WTC11 (cell line): ENCODE data around the gene SOX5. TPM values are rescaled to one million over a fixed set of nuclear protein-coding genes. Genes with fewer than 3 reads are reported as not detected.

Experiments
- ATAC-seq: fragments of 200-7000 bp; cut with Tn5 transposase; 2 replicates; pipeline ENCODE4 v1.10.0; 2021; ENCODE audit warnings: mild to moderate bottlenecking, moderate library complexity
- CTCF ChIA-PET: fragments of 300-600 bp; sonication (Branson Sonifier 250); formaldehyde crosslinking; loops from one replicate; lab custom pipeline; 2021; ENCODE audit warnings: antibody characterized with exemption; lab: Charles Lee
- POLR2A ChIA-PET: fragments of 350-600 bp; sonication (Branson Sonifier 250); formaldehyde crosslinking; loops from one replicate; lab custom pipeline; 2021; ENCODE audit warnings: antibody characterized with exemption; lab: Charles Lee
- DNase-seq: peaks from one replicate; pipeline ENCODE4 v3.0.0; 2021; ENCODE audit warnings: low spot score
- H3K27ac Mint-ChIP-seq: 2 replicates; pipeline ENCODE4 v1.8.0; 2021; ENCODE audit warnings: mixed read lengths
- H3K27me3 Mint-ChIP-seq: 2 replicates; pipeline ENCODE4 v1.8.0; 2021; ENCODE audit warnings: low read depth, mild to moderate bottlenecking, moderate library complexity, mixed read lengths
- H3K36me3 Mint-ChIP-seq: 2 replicates; pipeline ENCODE4 v1.8.0; 2021; ENCODE audit warnings: mixed read lengths
- H3K4me1 Mint-ChIP-seq: 2 replicates; pipeline ENCODE4 v1.8.0; 2022; ENCODE audit warnings: mixed read lengths
- H3K4me3 Mint-ChIP-seq: 2 replicates; pipeline ENCODE4 v1.8.0; 2021; ENCODE audit warnings: mild to moderate bottlenecking, moderate library complexity, mixed read lengths
- H3K9me3 Mint-ChIP-seq: 2 replicates; pipeline ENCODE4 v1.8.0; 2021; ENCODE audit warnings: mixed read lengths
- AFF4 ChIP-seq: sonication (generic); formaldehyde crosslinking; IDR thresholded peaks from 2 replicates; pipeline ENCODE4 v1.8.1; 2023; ENCODE audit warnings: mild to moderate bottlenecking, missing genetic modification reagents, borderline replicate concordance
- ARID4B ChIP-seq: sonication (generic); formaldehyde crosslinking; IDR thresholded peaks from 2 replicates; pipeline ENCODE4 v1.8.0; 2023; ENCODE audit warnings: missing genetic modification reagents, mild to moderate bottlenecking, borderline replicate concordance
- ATF1 ChIP-seq: sonication (generic); formaldehyde crosslinking; IDR thresholded peaks from 2 replicates; pipeline ENCODE4 v1.8.1; 2023; ENCODE audit warnings: mild to moderate bottlenecking, moderate library complexity, missing genetic modification reagents
- CDX4 ChIP-seq: fragments of 250-450 bp; sonication (Bioruptor Pico); IDR thresholded peaks from 2 replicates; pipeline ENCODE4 v1.9.0; 2021; ENCODE audit warnings: moderate library complexity, mild to moderate bottlenecking, inconsistent platforms, borderline replicate concordance
- EMX1 ChIP-seq: fragments of 250-450 bp; sonication (Bioruptor Pico); IDR thresholded peaks from 2 replicates; pipeline ENCODE4 v1.8.0; 2021; ENCODE audit warnings: mild to moderate bottlenecking
- ERG ChIP-seq: fragments of 250-450 bp; sonication (Bioruptor Pico); IDR thresholded peaks from 2 replicates; pipeline ENCODE4 v1.8.0; 2021; ENCODE audit warnings: mild to moderate bottlenecking
- ESRRA ChIP-seq: sonication (generic); formaldehyde crosslinking; IDR thresholded peaks from 2 replicates; pipeline ENCODE4 v1.8.1; 2022; ENCODE audit warnings: mild to moderate bottlenecking, missing genetic modification reagents, borderline replicate concordance
- FOXP4 ChIP-seq: sonication (generic); formaldehyde crosslinking; IDR thresholded peaks from 2 replicates; pipeline ENCODE4 v1.8.0; 2022; ENCODE audit warnings: mild to moderate bottlenecking, missing genetic modification reagents
- MXD4 ChIP-seq: fragments of 250-450 bp; sonication (Bioruptor Pico); IDR thresholded peaks from 2 replicates; pipeline ENCODE4 v1.8.0; 2021; ENCODE audit warnings: mild to moderate bottlenecking, moderate library complexity, borderline replicate concordance
- NFATC4 ChIP-seq: fragments of 250-450 bp; sonication (Bioruptor Pico); IDR thresholded peaks from 2 replicates; pipeline ENCODE4 v1.9.0; 2021; ENCODE audit warnings: mild to moderate bottlenecking
- NFYB ChIP-seq: sonication (generic); formaldehyde crosslinking; conservative IDR thresholded peaks from 2 replicates; pipeline ENCODE4 v1.8.0; 2022; ENCODE audit warnings: low read depth, missing genetic modification reagents
- SP1 ChIP-seq: sonication (generic); formaldehyde crosslinking; conservative IDR thresholded peaks from 2 replicates; pipeline ENCODE4 v1.8.1; 2022; ENCODE audit warnings: missing genetic modification reagents
- USF2 ChIP-seq: sonication (generic); formaldehyde crosslinking; IDR thresholded peaks from 2 replicates; pipeline ENCODE4 v1.8.1; 2023; ENCODE audit warnings: mild to moderate bottlenecking, missing genetic modification reagents, moderate library complexity
- total RNA-seq: library from RNA; stranded (reverse); gene quantifications from 3 replicates; pipeline ENCODE4 v1.2.3, GENCODE V29; 2021

The SOX5 gene
- total RNA-seq, 1 experiment from 2014 or later = 2.3 TPM

- TF ChIP-seq FOXP4 (CRISPR knock-in tag) (no peak), ERG (CRISPR knock-in tag) (no peak)
- TF ChIP-seq, all 79 proteins: peak for 0
Measured at GRCh38 chr12:23927907-23928306, 21.6 kb downstream of the SOX5 start (continued).

- H3K36me3 Mint-ChIP-seq = no peaks in the 10 kb centered on the region
- no peaks in the 10 kb centered on the region for H3K27me3 Mint-ChIP-seq
- DNase-seq (no peak), ATAC-seq (no peak)
- no peaks in the 10 kb centered on the region for H3K9me3 Mint-ChIP-seq
- TF ChIP-seq CDX4 (CRISPR knock-in tag) = no peak
- no peak for TF ChIP-seq FOXP4 (CRISPR knock-in tag)
- no peak for TF ChIP-seq MXD4
- TF ChIP-seq EMX1 = no peak
- TF ChIP-seq AFF4 (CRISPR knock-in tag) = no peak
- TF ChIP-seq ATF1 (CRISPR knock-in tag) = no peak
- TF ChIP-seq USF2 = no peak
- H3K4me1 Mint-ChIP-seq = no peaks in the 10 kb centered on the region
- CTCF ChIA-PET = no interaction called here
- no peak overlapping the region for H3K4me3 Mint-ChIP-seq
- POLR2A ChIA-PET = no interaction called here
- H3K27ac Mint-ChIP-seq = no peak overlapping the region; the same call in 1 of the 2 replicates
Measured at GRCh38 chr12:23921099-23921856, 28.2 kb downstream of the SOX5 start.

GRCh38 chr12:23911574-23911973 is 37.9 kb downstream of the SOX5 start:
- POLR2A ChIA-PET = no interaction called here
- no peaks in the 10 kb centered on the region for H3K9me3 Mint-ChIP-seq
- H3K36me3 Mint-ChIP-seq = no peaks in the 10 kb centered on the region
- ATAC-seq = no peak
- H3K27me3 Mint-ChIP-seq = no peaks in the 10 kb centered on the region
- DNase-seq = no peak
- CTCF ChIA-PET = no interaction called here
- H3K4me3 Mint-ChIP-seq = no peak overlapping the region
- no peaks in the 10 kb centered on the region for H3K4me1 Mint-ChIP-seq
- H3K27ac Mint-ChIP-seq = no peak overlapping the region
- TF ChIP-seq ESRRA (CRISPR knock-in tag) (no peak), NFYB (CRISPR knock-in tag) (no peak), SP1 (CRISPR knock-in tag) (no peak), ARID4B (CRISPR knock-in tag) (no peak), NFATC4 (CRISPR knock-in tag) (no peak)
